Activated naive CD4-positive, alpha-beta T cell treated with anti-CD3 and anti-CD28 coated beads, Interleukin-2, amount 50 U/mL, for 24 hours (primary cell): Measurements from ENCODE around the gene TMEM86B.
"Not testable (repeated sequence)": the region's sequence is repeated elsewhere in the genome, so short reads cannot be mapped to it uniquely, and the experiment has no call there.

ENCODE experiments used
- H3K27ac Mint-ChIP-seq: one replicate; pipeline ENCODE4 v1.8.0; 2021; ENCODE audit warnings: mild to moderate bottlenecking, mixed read lengths
- H3K27me3 Mint-ChIP-seq: one replicate; pipeline ENCODE4 v1.8.0; 2021; ENCODE audit warnings: mixed read lengths
- H3K36me3 Mint-ChIP-seq: one replicate; pipeline ENCODE4 v1.8.0; 2021; ENCODE audit warnings: mixed read lengths
- H3K4me1 Mint-ChIP-seq: one replicate; pipeline ENCODE4 v1.8.0; 2021; ENCODE audit warnings: mixed read lengths
- H3K4me3 Mint-ChIP-seq: one replicate; pipeline ENCODE4 v1.8.0; 2021; ENCODE audit warnings: mild to moderate bottlenecking, mixed read lengths
- H3K9me3 Mint-ChIP-seq: one replicate; pipeline ENCODE4 v1.8.0; 2021; ENCODE audit warnings: mixed read lengths

Gene TMEM86B

GRCh38 chr19:55232986-55233385, 4.4 kb upstream of the TMEM86B start:
- Mint-ChIP-seq H3K36me3 (peaks cover 18% of the 10 kb centered on the region), H3K27ac (no peak overlapping the region), H3K4me1 (peaks cover 7% of the 10 kb centered on the region), H3K4me3 (no peak overlapping the region), H3K27me3 (no peaks in the 10 kb centered on the region), H3K9me3 (no peaks in the 10 kb centered on the region)

GRCh38 chr19:55232286-55232602, 3.7 kb upstream of the TMEM86B start:
- peaks cover 19% of the 10 kb centered on the region for H3K36me3 Mint-ChIP-seq
- no peak overlapping the region for H3K27ac Mint-ChIP-seq
- no peaks in the 10 kb centered on the region for H3K27me3 Mint-ChIP-seq
- no peak overlapping the region for H3K4me3 Mint-ChIP-seq
- no peaks in the 10 kb centered on the region for H3K9me3 Mint-ChIP-seq
- peaks cover 7% of the 10 kb centered on the region for H3K4me1 Mint-ChIP-seq

DNA sequence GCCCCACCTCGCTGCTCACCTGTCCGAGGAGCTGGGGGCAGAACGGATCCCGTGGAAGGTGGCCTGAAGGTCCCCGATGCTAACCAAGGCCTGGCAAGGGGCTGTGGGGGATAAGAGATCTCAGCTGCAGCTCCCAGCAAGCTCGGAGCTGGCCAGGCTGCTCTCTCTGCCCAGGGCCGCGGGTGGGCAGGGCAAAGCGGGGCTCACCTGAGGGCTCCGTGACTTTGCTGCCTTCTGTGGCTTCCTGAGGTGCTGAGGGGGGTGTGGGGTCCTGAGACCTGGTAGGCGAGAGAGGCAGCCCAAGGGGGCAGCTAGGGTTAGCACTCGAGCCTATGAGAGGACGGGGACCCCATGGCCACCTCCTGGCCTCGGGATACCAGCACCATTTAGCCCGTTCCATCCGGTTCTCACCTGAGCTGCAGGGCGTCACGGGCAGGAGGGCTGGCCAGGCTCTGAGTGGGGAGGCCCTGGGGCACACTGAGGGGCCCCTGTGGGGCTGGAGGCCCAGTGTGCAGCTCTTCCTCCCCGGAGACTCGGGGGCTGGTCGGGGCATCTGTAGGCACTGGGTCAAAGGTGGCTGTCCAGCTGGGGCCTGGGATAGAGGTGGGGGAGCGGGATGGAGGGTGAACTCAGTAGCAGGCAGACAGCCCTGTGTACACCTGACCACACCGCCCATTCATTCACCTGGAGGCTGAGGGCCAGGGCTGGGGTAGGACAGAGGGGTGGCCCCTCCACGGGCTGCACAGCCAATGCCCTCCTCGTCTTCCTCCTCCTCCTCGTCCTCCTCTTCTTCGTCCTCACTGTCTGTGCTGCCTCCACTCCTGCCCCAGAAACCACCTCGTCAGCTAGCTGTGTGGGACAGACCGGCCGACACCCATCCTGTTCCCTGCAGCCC, 3.1 kb upstream of the TMEM86B start:
- peaks cover 7% of the 10 kb centered on the region for H3K4me1 Mint-ChIP-seq
- H3K4me3 Mint-ChIP-seq, result no peak overlapping the region
- H3K9me3 Mint-ChIP-seq, result no peaks in the 10 kb centered on the region
- no peaks in the 10 kb centered on the region for H3K27me3 Mint-ChIP-seq
- H3K27ac Mint-ChIP-seq, result no peak overlapping the region
- H3K36me3 Mint-ChIP-seq, result peaks cover 18% of the 10 kb centered on the region

- Mint-ChIP-seq H3K36me3 (peaks cover 14% of the 10 kb centered on the region), H3K27me3 (no peaks in the 10 kb centered on the region), H3K9me3 (no peaks in the 10 kb centered on the region), H3K4me3 (no peak overlapping the region), H3K27ac (no peak overlapping the region), H3K4me1 (peaks cover 7% of the 10 kb centered on the region)
Observed at GRCh38 chr19:55230780-55231179, 2.2 kb upstream of the TMEM86B start.

- H3K4me1 Mint-ChIP-seq, result peaks cover 7% of the 10 kb centered on the region
- H3K27me3 Mint-ChIP-seq, result no peaks in the 10 kb centered on the region
- no peak overlapping the region for H3K27ac Mint-ChIP-seq
- H3K9me3 Mint-ChIP-seq, result no peaks in the 10 kb centered on the region
- H3K4me3 Mint-ChIP-seq, result no peak overlapping the region
- H3K36me3 Mint-ChIP-seq, result peaks cover 14% of the 10 kb centered on the region
Observed at GRCh38 chr19:55230329-55230728, 1.8 kb upstream of the TMEM86B start.

- peaks cover 7% of the 10 kb centered on the region for H3K4me1 Mint-ChIP-seq
- no peaks in the 10 kb centered on the region for H3K27me3 Mint-ChIP-seq
- H3K4me3 Mint-ChIP-seq, result no peak overlapping the region
- peaks cover 11% of the 10 kb centered on the region for H3K36me3 Mint-ChIP-seq
- no peak overlapping the region for H3K27ac Mint-ChIP-seq
- H3K9me3 Mint-ChIP-seq, result no peaks in the 10 kb centered on the region
Observed at GRCh38 chr19:55229789-55230182, 1.2 kb upstream of the TMEM86B start.

DNA sequence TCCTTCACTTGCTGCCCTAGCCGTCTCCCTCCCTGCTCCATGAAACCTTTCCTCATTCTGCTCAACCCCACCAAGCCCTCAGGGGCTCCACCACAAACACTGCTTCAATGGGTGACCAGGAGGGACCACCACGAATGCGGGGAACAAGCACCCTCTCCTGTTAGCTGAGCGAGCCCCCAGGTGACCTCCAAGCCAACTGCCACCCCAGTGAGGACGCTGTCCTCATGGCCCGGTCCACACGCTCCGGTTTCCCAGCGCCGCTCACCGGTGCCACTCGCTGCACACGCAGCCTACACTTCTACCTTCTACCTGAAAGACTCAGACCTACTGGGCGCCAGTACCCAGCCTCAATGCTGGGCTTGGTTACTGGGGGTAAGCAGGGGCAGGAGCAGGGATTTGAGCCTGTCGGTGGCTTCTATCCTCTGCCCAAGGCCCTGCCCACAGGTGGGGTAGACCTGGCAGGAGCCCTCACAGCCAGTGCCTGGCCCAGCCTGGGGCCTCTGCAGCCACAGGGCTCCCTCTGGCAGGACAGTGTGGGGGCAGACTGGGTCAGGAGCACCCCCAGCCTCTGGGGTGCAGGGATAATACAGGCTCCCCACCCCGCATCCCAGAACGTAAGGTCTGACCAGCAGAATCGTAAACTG, 704 bp upstream of the TMEM86B start:
- no peaks in the 10 kb centered on the region for H3K27me3 Mint-ChIP-seq
- H3K4me1 Mint-ChIP-seq, result peaks cover 2% of the 10 kb centered on the region
- H3K4me3 Mint-ChIP-seq, result no peak overlapping the region
- no peaks in the 10 kb centered on the region for H3K9me3 Mint-ChIP-seq
- H3K27ac Mint-ChIP-seq, result no peak overlapping the region
- peaks cover 7% of the 10 kb centered on the region for H3K36me3 Mint-ChIP-seq

DNA sequence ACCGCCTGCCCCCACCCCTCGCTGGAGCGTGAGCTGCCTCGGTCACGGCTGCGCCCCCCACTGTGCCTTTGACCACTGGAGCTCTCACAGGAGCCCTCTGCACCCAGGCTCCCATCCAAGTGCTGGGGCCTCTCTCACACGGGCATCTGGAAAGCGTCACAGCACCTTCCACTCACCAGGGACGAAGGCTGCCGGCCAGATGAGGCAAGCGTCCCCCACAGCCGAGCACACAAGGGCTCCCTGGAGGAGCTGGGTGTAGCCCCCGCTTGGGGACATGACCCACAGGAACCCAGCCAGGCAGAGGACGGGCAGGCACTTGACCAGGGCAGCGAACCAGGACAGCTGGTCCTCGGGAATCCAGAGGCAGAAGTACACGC, 560 bp downstream of the TMEM86B start:
- Mint-ChIP-seq H3K27ac (peak overlapping the region; percentile 59), H3K36me3 (peaks cover 7% of the 10 kb centered on the region), H3K27me3 (no peaks in the 10 kb centered on the region), H3K4me1 (no peaks in the 10 kb centered on the region), H3K4me3 (no peak overlapping the region), H3K9me3 (no peaks in the 10 kb centered on the region)

GRCh38 chr19:55227241-55228014, 1.1 kb downstream of the TMEM86B start:
- Mint-ChIP-seq H3K27me3 (no peaks in the 10 kb centered on the region), H3K27ac (peak overlapping the region; percentile 59), H3K36me3 (peaks cover 7% of the 10 kb centered on the region), H3K9me3 (no peaks in the 10 kb centered on the region), H3K4me1 (no peaks in the 10 kb centered on the region), H3K4me3 (no peak overlapping the region)

DNA sequence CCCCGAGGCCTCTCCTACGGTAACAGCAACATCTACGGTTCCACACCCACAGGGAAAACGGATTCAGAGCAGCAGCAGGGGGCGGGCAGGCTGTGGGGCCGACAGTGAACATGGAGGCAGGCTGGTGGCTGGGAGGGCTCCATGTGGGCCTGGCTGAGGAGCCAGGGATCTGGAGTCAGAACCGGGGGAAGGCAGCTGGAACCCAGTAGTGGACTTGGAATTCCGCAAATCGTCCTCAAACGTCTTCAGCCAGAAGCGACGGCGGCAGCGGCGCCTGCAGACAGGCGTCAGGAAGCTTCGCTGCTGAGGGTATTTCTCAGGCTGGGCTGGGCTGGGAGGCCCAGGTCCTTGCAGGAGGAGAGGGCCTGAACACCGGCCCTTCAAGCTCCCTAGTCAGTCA, 1.8 kb downstream of the TMEM86B start:
- H3K4me1 Mint-ChIP-seq, result no peaks in the 10 kb centered on the region
- H3K27me3 Mint-ChIP-seq, result no peaks in the 10 kb centered on the region
- H3K36me3 Mint-ChIP-seq, result peaks cover 7% of the 10 kb centered on the region
- H3K27ac Mint-ChIP-seq, result no peak overlapping the region
- no peak overlapping the region for H3K4me3 Mint-ChIP-seq
- H3K9me3 Mint-ChIP-seq, result no peaks in the 10 kb centered on the region

DNA sequence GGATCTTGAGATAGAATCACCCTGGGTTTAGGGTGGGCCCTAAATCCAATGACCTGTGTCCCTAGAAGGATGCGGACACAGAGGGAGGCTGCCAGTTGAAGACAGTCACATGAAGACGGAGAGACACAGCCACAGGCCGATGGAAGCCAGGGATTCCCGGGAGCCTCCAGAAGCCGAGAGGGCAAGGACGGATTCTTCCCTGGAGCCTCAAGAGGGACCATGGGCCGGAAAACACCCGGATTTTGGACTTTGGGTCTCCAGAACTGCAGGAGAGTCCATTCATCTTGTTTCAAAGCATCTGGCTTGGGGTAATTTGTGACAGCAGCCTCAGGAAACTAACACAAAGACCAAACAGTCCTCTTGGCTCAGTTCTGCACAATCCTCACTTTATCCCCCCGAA, 2.3 kb downstream of the TMEM86B start:
- Mint-ChIP-seq H3K4me3 (no peak overlapping the region), H3K27me3 (no peaks in the 10 kb centered on the region), H3K36me3 (peaks cover 10% of the 10 kb centered on the region), H3K9me3 (no peaks in the 10 kb centered on the region), H3K27ac (no peak overlapping the region), H3K4me1 (no peaks in the 10 kb centered on the region)

- no peaks in the 10 kb centered on the region for H3K4me1 Mint-ChIP-seq
- no peak overlapping the region for H3K4me3 Mint-ChIP-seq
- H3K36me3 Mint-ChIP-seq, result peaks cover 13% of the 10 kb centered on the region
- peak overlapping the region; percentile 91 for H3K27ac Mint-ChIP-seq
- no peaks in the 10 kb centered on the region for H3K27me3 Mint-ChIP-seq
- H3K9me3 Mint-ChIP-seq, result peaks cover 3% of the 10 kb centered on the region
Observed at GRCh38 chr19:55225415-55225958, 3.1 kb downstream of the TMEM86B start.

DNA sequence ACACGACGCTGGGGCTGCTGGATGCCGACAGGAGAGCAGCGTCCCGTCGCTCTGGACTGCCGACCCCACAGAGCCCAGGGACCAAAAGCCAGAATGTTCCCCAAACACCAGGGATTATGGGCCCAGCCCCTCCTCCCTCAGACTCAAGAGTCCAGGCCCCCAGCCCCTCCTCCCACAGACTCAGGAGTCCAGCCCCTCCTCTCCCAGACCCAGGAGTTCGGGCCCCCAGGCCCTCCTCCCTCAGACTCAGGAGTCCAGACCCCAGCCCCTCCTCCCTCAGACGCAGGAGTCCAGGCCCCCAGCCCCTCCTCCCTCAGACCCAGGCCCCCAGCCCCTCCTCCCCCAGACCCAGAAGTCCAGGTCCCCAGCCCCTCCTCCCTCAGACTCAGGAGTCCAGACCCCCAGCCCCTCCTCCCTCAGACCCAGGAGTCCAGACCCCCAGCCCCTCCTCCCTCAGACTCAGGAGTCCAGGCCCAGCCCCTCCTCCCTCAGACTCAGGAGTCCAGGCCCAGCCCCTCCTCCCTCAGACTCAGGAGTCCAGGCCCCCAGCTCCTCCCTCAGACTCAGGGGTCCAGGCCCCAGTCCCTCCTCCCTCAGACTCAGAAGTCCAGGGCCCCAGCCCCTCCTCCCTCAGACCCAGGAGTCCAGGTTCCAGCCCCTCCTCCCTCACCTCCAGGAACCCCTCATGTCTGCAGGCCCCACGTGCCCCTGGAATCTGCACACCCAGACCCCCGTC, 3.7 kb downstream of the TMEM86B start:
- H3K36me3 Mint-ChIP-seq, result peaks cover 11% of the 10 kb centered on the region
- H3K9me3 Mint-ChIP-seq, H3K27me3 Mint-ChIP-seq: not testable (repeated sequence)

DNA sequence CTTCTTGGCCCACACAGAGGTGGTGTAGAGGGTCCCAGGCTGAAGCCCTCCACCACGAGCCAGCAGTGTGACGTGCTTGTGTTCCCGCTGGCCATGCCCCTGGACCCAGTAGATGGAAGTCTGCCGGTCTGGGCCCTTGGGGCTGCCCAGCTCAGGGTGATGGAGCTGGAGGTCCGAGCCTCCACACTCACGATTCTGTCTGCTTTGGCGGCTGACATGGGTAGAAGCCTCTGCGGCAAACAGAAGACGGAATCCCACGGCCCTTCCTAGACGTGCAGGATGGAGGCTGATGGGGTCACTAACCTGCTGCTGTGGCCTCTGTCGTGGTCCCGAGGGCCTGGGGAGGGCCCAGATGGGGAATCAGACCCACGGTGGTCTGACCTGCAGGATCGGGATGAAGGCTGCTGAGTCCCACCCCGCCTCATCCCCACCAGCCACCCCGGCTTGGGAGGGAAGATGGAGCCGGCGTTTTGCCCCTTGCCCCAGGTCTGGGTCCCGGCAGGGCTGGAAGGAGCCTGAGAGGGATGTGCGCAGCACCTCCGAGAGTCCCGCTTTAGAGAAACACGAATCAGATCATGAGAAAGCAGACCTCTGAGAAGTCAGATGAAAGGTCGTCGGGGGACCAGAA, 4.4 kb downstream of the TMEM86B start:
- H3K36me3 Mint-ChIP-seq, result peaks cover 11% of the 10 kb centered on the region
- H3K27me3 Mint-ChIP-seq, result no peaks in the 10 kb centered on the region
- H3K4me3 Mint-ChIP-seq, result no peak overlapping the region
- H3K27ac Mint-ChIP-seq, result peak overlapping the region; percentile 76
- peaks cover 3% of the 10 kb centered on the region for H3K9me3 Mint-ChIP-seq
- H3K4me1 Mint-ChIP-seq, result no peaks in the 10 kb centered on the region

More for the DNA sequence above, 3.7 kb downstream of the TMEM86B start:
- H3K4me1 Mint-ChIP-seq, H3K4me3 Mint-ChIP-seq, H3K27ac Mint-ChIP-seq: not testable (repeated sequence)
